GM19025 (cell line): Measurements from ENCODE around the gene TTC34.

Experiments used
- ATAC-seq: cut with Tn5 transposase; IDR thresholded peaks from one replicate; pipeline ENCODE4 v1.9.1; 2021; ENCODE audit warnings: mild to moderate bottlenecking, low read depth, moderate library complexity; ENCODE audit not compliant: unreplicated experiment

Gene TTC34

GRCh38 chr1:2609319-2610035 lies 192.0 kb downstream of the TTC34 start:
- ATAC-seq: no peak

GRCh38 chr1:2607641-2608091 lies 193.8 kb downstream of the TTC34 start:
- ATAC-seq: no peak

- ATAC-seq: no peak
These were observed 194.4 kb downstream of the TTC34 start for GRCh38 chr1:2606881-2607621.

- ATAC-seq: no peak
These were observed 195.1 kb downstream of the TTC34 start for GRCh38 chr1:2606396-2606880.

GRCh38 chr1:2605509-2606395 lies 195.7 kb downstream of the TTC34 start:
- no peak for ATAC-seq

- ATAC-seq: no peak
These were observed 196.5 kb downstream of the TTC34 start for GRCh38 chr1:2604844-2605508.

GRCh38 chr1:2604156-2604843 lies 197.2 kb downstream of the TTC34 start:
- ATAC-seq: no peak

- ATAC-seq: no peak
These were observed 197.9 kb downstream of the TTC34 start for GRCh38 chr1:2603521-2604155.

- no peak for ATAC-seq
These were observed 198.5 kb downstream of the TTC34 start for GRCh38 chr1:2602866-2603520.

GRCh38 chr1:2602311-2602835 lies 199.1 kb downstream of the TTC34 start:
- no peak for ATAC-seq

GRCh38 chr1:2601721-2602303 lies 199.7 kb downstream of the TTC34 start:
- no peak for ATAC-seq

- ATAC-seq: no peak
These were observed 203.1 kb downstream of the TTC34 start for GRCh38 chr1:2598329-2598931.

GRCh38 chr1:2597441-2598328 lies 203.8 kb downstream of the TTC34 start:
- ATAC-seq: no peak

- no peak for ATAC-seq
These were observed 204.8 kb downstream of the TTC34 start for GRCh38 chr1:2596530-2597333.

GRCh38 chr1:2595812-2596529 lies 205.5 kb downstream of the TTC34 start:
- ATAC-seq: no peak
